ENCODE results near the gene RASA1. TPM values are rescaled to one million over a fixed set of nuclear protein-coding genes. Genes with fewer than 3 reads are reported as not detected.

The RASA1 gene
- total and polyA plus RNA-seq, 9 of the 15 experiments (the other 6 are each of a cell fraction or from before 2014, with no cell fraction given): 3.2 to 17.3 (median 9.2) TPM

DNA sequence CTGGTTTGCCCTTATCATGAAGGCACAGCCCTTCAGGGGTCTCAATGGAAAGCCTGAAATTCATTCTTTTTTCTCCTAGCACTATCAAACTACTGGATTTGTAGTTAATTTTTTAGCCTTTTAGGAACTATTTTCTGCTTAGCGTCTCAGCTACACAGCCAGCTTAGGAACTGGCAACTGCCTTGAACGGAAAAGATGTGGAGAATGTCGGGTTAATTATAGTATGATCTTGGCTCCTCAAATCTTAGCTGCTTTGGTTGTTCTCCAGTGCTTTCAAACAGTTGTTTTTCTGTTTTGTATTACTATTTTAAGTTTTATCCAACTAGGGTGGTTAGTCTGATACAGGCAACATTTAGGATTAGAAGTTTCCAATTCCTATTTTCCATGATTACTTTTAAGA, 100.9 kb downstream of the RASA1 start (continued):
- no peak for TF ChIP-seq GTF2B (IDR thresholded peaks at IDR 0.05; ENCODE audit: extremely low read depth, insufficient read length)
- TF ChIP-seq IRF1 (CRISPR knock-in tag; IDR thresholded peaks at IDR 0.05; ENCODE audit: borderline replicate concordance): no peak

GRCh38 chr5:87369431-87369830, 101.7 kb downstream of the RASA1 start:
- FAIRE-seq (no peak), DNase-seq (ENCODE audit: extremely low read depth in 1 of 4, low spot score in 3 of 4) (no peak), ATAC-seq (no peak)
- in situ Hi-C loops (cut with MboI) (no loop called here), intact Hi-C loops (cut with micrococcal nuclease) (no loop called here)
- Histone ChIP-seq H3K36me3 (ENCODE audit: control insufficient read depth, insufficient read depth, low read length) (peaks cover 84% of the 10 kb centered on the region), H3K9me1 (ENCODE audit: control insufficient read depth, insufficient read depth, low read length) (no peaks in the 10 kb centered on the region), H3K9me3 (replicated peaks; ENCODE audit: control insufficient read depth, insufficient read depth, low read depth, low read length) (no peaks in the 10 kb centered on the region), H3K27ac (ENCODE audit: extremely low read depth, low read depth, low read length) (no peak overlapping the region), H3K4me1 (replicated peaks in 1 of 2; ENCODE audit: control insufficient read depth in 2 of 2, insufficient read depth in 2 of 2, low read length in 2 of 2) (no peaks in the 10 kb centered on the region), H3K27me3 (ENCODE audit: control insufficient read depth in 2 of 2, insufficient read depth in 2 of 2, low read length in 2 of 2) (no peaks in the 10 kb centered on the region), H3K9ac (ENCODE audit: insufficient read depth in 1 of 2, low read depth in 2 of 2, low read length in 2 of 2) (no peak overlapping the region), H3K79me2 (ENCODE audit: control insufficient read depth, insufficient read depth, low read length) (no peaks in the 10 kb centered on the region), H4K20me1 (replicated peaks; ENCODE audit: control insufficient read depth, insufficient read depth, low read length) (no peaks in the 10 kb centered on the region), H2AFZ (ENCODE audit: low read depth, low read length) (no peak overlapping the region), H3K4me2 (ENCODE audit: insufficient read depth, low read length) (no peak overlapping the region), H3K4me3 (no peak overlapping the region)
- TF ChIP-seq ZNF316 (IDR thresholded peaks at IDR 0.05) (peak; percentile 74), C11orf30 (IDR thresholded peaks at IDR 0.05; ENCODE audit: low read depth) (peak; percentile 29; the same call in 1 of the 2 replicates), STAT5B (CRISPR knock-in tag; IDR thresholded peaks at IDR 0.05) (no peak)
- BruUV-seq (replicated peaks): no TSS peak
- POLR2A ChIA-PET: no interaction called here
- CTCF ChIA-PET (ENCODE audit: low intra/inter-chr PET ratio): no interaction called here

All from K562 (cell line).